GM20431 (cell line): ENCODE results near the gene KLHL29.

Experiments
- in situ Hi-C: fragments of 300-500 bp; cut with MseI, MboI; formaldehyde crosslinking; loops from one replicate; pipeline ENCODE4 v1.15.0; 2020; ENCODE audit warnings: low sequenced_read_pairs; ENCODE audit not compliant: unreplicated experiment

Gene KLHL29

GRCh38 chr2:23505218-23505983 is 120.4 kb downstream of the KLHL29 start:
- in situ Hi-C loops = no loop called here

GRCh38 chr2:23505984-23506380 is 121.0 kb downstream of the KLHL29 start:
- in situ Hi-C loops = no loop called here

GRCh38 chr2:23506531-23507266 is 121.7 kb downstream of the KLHL29 start:
- in situ Hi-C loops = no loop called here

- in situ Hi-C loops = no loop called here
These were observed 122.5 kb downstream of the KLHL29 start for GRCh38 chr2:23507267-23508065.

GRCh38 chr2:23508066-23508390 is 123.0 kb downstream of the KLHL29 start:
- in situ Hi-C loops = no loop called here

- in situ Hi-C loops = no loop called here
These were observed 124.1 kb downstream of the KLHL29 start for GRCh38 chr2:23509103-23509502.

- in situ Hi-C loops = no loop called here
These were observed 124.8 kb downstream of the KLHL29 start for GRCh38 chr2:23509596-23510292.

- in situ Hi-C loops = no loop called here
These were observed 125.5 kb downstream of the KLHL29 start for GRCh38 chr2:23510471-23510870.

- in situ Hi-C loops = no loop called here
These were observed 127.8 kb downstream of the KLHL29 start for GRCh38 chr2:23512778-23513177.

- in situ Hi-C loops = no loop called here
These were observed 128.4 kb downstream of the KLHL29 start for GRCh38 chr2:23513245-23513871.

- in situ Hi-C loops = no loop called here
These were observed 129.2 kb downstream of the KLHL29 start for GRCh38 chr2:23513872-23514793.

GRCh38 chr2:23516520-23517256 is 131.7 kb downstream of the KLHL29 start:
- in situ Hi-C loops = no loop called here

- in situ Hi-C loops = no loop called here
These were observed 133.7 kb downstream of the KLHL29 start for GRCh38 chr2:23518481-23519333.

- in situ Hi-C loops = no loop called here
These were observed 134.3 kb downstream of the KLHL29 start for GRCh38 chr2:23519334-23519651.

- in situ Hi-C loops = no loop called here
These were observed 135.3 kb downstream of the KLHL29 start for GRCh38 chr2:23520256-23520655.

- in situ Hi-C loops = no loop called here
These were observed 136.1 kb downstream of the KLHL29 start for GRCh38 chr2:23521060-23521459.

- in situ Hi-C loops = no loop called here
These were observed 137.9 kb downstream of the KLHL29 start for GRCh38 chr2:23522726-23523372.
